Calu3 (cell line): ENCODE measurements around the gene ZNF79. TPM values are rescaled to one million over a fixed set of nuclear protein-coding genes. Genes with fewer than 3 reads are reported as not detected.

ENCODE experiments used
- BruUV-seq: library from RNA; stranded (reverse); fragments of 400-500 nt; replicated peaks from 2 replicates; lab custom pipeline; 2021; lab: Mats Ljungman, UMichigan
- CTCF ChIA-PET: fragments of 300-600 bp; sonication (Branson Sonifier 250); formaldehyde crosslinking; loops from one replicate; lab custom pipeline; 2022; ENCODE audit warnings: antibody characterized with exemption; lab: Charles Lee
- DNase-seq: peaks from one replicate; pipeline ENCODE4 v3.0.0; 2022
- H3K27ac Mint-ChIP-seq: one replicate; pipeline ENCODE4 v1.8.0; 2022; ENCODE audit warnings: mixed read lengths; ENCODE audit not compliant: unreplicated experiment
- H3K27me3 Mint-ChIP-seq: one replicate; pipeline ENCODE4 v1.8.0; 2022; ENCODE audit warnings: mixed read lengths; ENCODE audit not compliant: unreplicated experiment
- H3K36me3 Mint-ChIP-seq: one replicate; pipeline ENCODE4 v1.8.0; 2022; ENCODE audit warnings: mild to moderate bottlenecking, moderate library complexity, mixed read lengths; ENCODE audit not compliant: insufficient read depth, unreplicated experiment
- H3K4me1 Mint-ChIP-seq: one replicate; pipeline ENCODE4 v1.8.0; 2022; ENCODE audit warnings: mild to moderate bottlenecking, low read depth, mixed read lengths; ENCODE audit not compliant: unreplicated experiment
- H3K4me3 Mint-ChIP-seq: one replicate; pipeline ENCODE4 v1.8.0; 2022; ENCODE audit warnings: mild to moderate bottlenecking, low read depth, moderate library complexity, mixed read lengths; ENCODE audit not compliant: unreplicated experiment
- H3K9me3 Mint-ChIP-seq: one replicate; pipeline ENCODE4 v1.8.0; 2022; ENCODE audit warnings: low read depth, mixed read lengths; ENCODE audit not compliant: unreplicated experiment
- intact Hi-C: fragments of 100-400 bp; cut with micrococcal nuclease; formaldehyde crosslinking; loops from one replicate; pipeline ENCODE4 v1.10.0; 2022; ENCODE audit not compliant: unreplicated experiment
- total RNA-seq: library from RNA; stranded (reverse); gene quantifications from 2 replicates; pipeline ENCODE4 v1.2.3, GENCODE V29; 2022
- TF ChIP-seq, protein P1 (sequence below): fragments of 200-600 bp; IDR thresholded peaks from one replicate; pipeline ENCODE4 v1.8.0; 2022; ENCODE audit warnings: antibody characterized with exemption; ENCODE audit not compliant: unreplicated experiment

Gene ZNF79
- total RNA-seq, 1 experiment from 2014 or later, result 7.0 TPM

DNA sequence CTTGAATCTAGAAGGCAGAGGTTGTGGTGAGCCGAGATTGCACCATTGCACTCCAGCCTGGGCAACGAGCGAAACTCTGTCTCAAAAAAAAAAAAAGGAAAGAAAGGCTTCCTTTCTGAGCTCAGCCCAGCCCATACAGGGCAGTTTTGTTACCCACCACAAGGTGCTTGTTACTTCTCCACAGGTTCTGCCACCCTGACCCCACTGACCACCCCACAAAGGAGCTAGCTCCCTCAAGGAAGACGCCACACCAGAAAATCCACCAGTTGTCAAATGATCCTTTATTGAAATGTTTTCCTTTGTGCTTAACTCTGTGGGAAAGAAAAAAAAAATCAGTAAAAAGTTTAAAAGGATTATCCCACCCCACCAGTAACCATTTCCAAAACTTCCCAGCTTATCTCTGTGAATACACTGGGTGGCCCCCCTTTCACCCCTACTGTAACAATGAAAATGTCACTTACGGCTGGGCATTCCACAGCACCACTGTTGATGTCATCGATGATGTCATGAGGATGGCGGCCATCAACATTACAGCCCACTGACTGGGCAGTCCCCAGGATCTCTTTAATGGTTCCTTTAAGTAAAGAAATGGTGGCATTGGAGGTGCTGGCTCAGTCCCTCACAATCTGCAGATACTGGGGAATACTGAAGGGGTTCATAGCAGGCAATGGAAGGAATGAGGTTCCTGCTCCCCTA lies 23.4 kb downstream of the ZNF79 start:
- DNase-seq, result no peak
- intact Hi-C loops, result no loop called here
- peaks cover 97% of the 10 kb centered on the region for H3K36me3 Mint-ChIP-seq
- no peaks in the 10 kb centered on the region for H3K9me3 Mint-ChIP-seq
- BruUV-seq, result no TSS peak
- H3K27ac Mint-ChIP-seq, result peak overlapping the region; percentile 20
- peak overlapping the region; percentile 84 for H3K4me3 Mint-ChIP-seq
- TF ChIP-seq, protein P1, sequence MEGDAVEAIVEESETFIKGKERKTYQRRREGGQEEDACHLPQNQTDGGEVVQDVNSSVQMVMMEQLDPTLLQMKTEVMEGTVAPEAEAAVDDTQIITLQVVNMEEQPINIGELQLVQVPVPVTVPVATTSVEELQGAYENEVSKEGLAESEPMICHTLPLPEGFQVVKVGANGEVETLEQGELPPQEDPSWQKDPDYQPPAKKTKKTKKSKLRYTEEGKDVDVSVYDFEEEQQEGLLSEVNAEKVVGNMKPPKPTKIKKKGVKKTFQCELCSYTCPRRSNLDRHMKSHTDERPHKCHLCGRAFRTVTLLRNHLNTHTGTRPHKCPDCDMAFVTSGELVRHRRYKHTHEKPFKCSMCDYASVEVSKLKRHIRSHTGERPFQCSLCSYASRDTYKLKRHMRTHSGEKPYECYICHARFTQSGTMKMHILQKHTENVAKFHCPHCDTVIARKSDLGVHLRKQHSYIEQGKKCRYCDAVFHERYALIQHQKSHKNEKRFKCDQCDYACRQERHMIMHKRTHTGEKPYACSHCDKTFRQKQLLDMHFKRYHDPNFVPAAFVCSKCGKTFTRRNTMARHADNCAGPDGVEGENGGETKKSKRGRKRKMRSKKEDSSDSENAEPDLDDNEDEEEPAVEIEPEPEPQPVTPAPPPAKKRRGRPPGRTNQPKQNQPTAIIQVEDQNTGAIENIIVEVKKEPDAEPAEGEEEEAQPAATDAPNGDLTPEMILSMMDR, result no peak
- no peaks in the 10 kb centered on the region for H3K4me1 Mint-ChIP-seq
- CTCF ChIA-PET, result no interaction called here
- H3K27me3 Mint-ChIP-seq, result no peaks in the 10 kb centered on the region

DNA sequence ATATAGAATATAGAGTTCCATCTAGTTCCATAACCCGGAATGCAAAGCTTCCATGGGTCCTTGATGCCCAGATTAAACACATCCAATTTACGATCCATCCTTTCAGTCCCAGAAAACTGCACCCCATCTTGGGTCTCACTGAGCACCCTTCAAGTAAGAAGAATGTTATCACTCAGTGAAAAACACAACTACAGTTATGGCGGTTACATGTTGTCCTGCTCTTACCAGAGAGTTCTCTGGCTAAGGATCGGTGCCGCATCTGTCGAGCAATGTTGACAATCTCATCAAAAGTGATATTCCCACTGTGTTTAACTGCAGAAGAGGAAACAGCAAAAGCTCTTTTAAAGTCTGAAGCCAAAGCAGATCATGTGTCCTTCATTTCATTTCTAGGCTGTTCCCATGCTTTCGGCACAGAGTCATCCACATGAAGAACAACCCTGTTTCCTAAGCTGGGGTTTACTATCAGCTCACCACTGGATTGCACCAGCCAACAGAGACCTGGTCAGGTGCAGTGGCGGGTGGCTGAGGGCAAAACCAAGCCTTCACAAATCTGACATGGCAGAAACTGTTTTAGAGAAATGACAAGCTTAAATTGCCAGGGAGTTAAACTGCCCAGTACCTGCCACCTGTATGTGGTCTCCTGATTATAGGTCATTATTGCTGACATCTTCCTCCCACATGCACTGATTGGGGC lies 24.1 kb downstream of the ZNF79 start:
- H3K27ac Mint-ChIP-seq, result peak overlapping the region; percentile 91
- CTCF ChIA-PET, result interaction anchor here (0.6 to 0.7 kb wide), 3 partner anchors 10 to 1363 kb away, joined by 3 to 4 read pairs (median 4); no protein-coding TSS in a partner anchor
- H3K4me3 Mint-ChIP-seq, result peak overlapping the region; percentile 84
- DNase-seq, result no peak
- no peaks in the 10 kb centered on the region for H3K4me1 Mint-ChIP-seq
- TF ChIP-seq, protein P1, result no peak
- intact Hi-C loops, result no loop called here
- no peaks in the 10 kb centered on the region for H3K9me3 Mint-ChIP-seq
- H3K36me3 Mint-ChIP-seq, result peaks cover 91% of the 10 kb centered on the region
- BruUV-seq, result no TSS peak
- H3K27me3 Mint-ChIP-seq, result no peaks in the 10 kb centered on the region

DNA sequence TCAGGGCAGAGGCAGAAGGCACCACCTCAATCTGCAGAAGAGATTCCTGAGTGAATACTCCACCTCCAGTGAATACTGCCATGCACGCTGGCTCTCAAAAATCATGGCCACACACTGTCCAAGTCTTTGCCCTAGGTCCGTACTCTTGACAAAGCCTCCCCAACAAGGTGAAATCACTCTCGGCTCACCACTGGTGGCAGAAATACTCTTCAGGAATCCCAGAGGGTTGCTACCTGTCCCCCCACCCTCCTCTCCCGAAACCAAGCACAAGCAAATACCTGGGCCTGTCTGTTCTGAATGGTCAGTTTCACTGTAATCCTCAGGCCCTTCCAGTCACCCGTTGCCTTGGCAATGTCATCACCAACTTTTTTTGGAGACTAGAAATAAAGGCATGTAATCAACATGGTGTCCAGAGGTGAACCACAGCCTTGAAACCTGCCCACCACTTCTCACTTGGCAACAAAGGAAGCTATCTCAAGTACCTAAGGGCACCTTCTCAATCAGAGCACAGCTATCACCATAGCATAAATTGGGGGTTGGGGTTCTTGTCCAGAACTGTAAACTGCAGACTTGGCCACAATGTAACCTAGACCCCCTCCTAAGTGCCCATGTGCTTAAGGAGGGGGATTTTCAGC lies 25.3 kb downstream of the ZNF79 start:
- CTCF ChIA-PET, result no interaction called here
- intact Hi-C loops, result no loop called here
- Mint-ChIP-seq H3K27me3 (no peaks in the 10 kb centered on the region), H3K4me3 (peak overlapping the region; percentile 84), H3K4me1 (no peaks in the 10 kb centered on the region), H3K36me3 (peaks cover 80% of the 10 kb centered on the region), H3K9me3 (no peaks in the 10 kb centered on the region), H3K27ac (peak overlapping the region; percentile 91)
- DNase-seq, result no peak
- TF ChIP-seq, protein P1, result no peak
- no TSS peak for BruUV-seq

DNA sequence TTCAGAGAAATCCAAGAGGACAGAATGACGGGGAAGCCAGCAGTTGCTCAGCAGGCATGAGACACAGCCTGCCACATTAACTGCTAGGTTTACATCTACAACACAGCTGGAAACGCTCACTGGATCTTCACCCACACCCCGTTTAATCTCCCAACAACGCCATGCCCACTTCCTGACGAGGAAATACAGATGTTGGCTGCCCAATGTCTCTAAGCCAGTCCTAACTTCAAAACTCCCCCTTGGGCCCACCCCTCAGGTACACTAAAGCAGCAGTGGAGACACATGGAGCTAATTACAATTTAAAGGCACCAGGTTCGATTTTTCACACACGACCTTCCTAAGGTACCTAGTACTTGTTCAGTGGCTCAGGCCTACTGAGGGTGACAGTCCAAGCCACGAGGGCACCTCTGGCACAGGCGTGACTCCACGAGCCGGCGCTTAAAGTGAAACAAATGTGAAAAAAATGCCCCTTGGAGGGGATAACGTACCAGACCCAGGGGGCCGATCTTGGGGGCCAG lies 26.1 kb downstream of the ZNF79 start:
- DNase-seq, result no peak
- TF ChIP-seq, protein P1, result no peak
- H3K4me1 Mint-ChIP-seq, result no peaks in the 10 kb centered on the region
- H3K27me3 Mint-ChIP-seq, result no peaks in the 10 kb centered on the region
- intact Hi-C loops, result no loop called here
- peak overlapping the region; percentile 84 for H3K4me3 Mint-ChIP-seq
- no TSS peak for BruUV-seq
- H3K9me3 Mint-ChIP-seq, result no peaks in the 10 kb centered on the region
- peak overlapping the region; percentile 91 for H3K27ac Mint-ChIP-seq
- CTCF ChIA-PET, result no interaction called here
- peaks cover 71% of the 10 kb centered on the region for H3K36me3 Mint-ChIP-seq
